ENCODE measurements around the gene CRTAC1. TPM values are rescaled to one million over a fixed set of nuclear protein-coding genes. Genes with fewer than 3 reads are reported as not detected.

The CRTAC1 gene
- total and polyA plus RNA-seq, 9 of the 15 experiments (the other 6 are each of a cell fraction or from before 2014, with no cell fraction given) = not detected

DNA sequence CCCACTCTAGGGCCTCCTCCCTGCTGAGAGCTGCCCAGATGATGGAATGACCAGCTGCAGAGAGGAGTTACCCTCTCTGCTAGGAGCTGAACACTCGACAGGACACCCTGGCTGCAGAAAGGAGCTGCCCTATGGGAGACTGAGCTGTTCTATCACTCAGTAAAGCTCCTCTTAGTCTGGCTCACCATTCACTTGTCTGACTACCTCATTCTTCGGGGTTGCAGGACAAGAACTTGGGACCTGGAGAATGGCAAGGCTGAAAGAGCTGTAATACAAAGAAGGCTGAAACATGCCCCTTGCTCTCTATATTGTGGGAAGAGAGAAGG is 30.5 kb downstream of the CRTAC1 start:
- 0% methylated on average over 2 of the region's 2 CpGs for WGBS (ENCODE audit: insufficient coverage, low coverage, missing lambda C conversion rate)
- no peaks in the 10 kb centered on the region for H3K4me1 ChIP-seq (replicated peaks in 1 of 2; ENCODE audit: control insufficient read depth in 2 of 2, insufficient read depth in 2 of 2, low read length in 2 of 2)
- FAIRE-seq (no peak), DNase-seq (ENCODE audit: extremely low read depth in 1 of 4, low spot score in 3 of 4) (no peak), ATAC-seq (no peak)
- in situ Hi-C loops (cut with MboI) = loop anchor here (10.0 kb wide), 1 partner anchor 1655 kb away; no protein-coding TSS in a partner anchor
- no peaks in the 10 kb centered on the region for H3K79me2 ChIP-seq (ENCODE audit: control insufficient read depth, insufficient read depth, low read length)
- BruUV-seq (replicated peaks) = no TSS peak
- CTCF ChIA-PET (ENCODE audit: low intra/inter-chr PET ratio) = no interaction called here
- no peaks in the 10 kb centered on the region for H3K9me1 ChIP-seq (ENCODE audit: control insufficient read depth, insufficient read depth, low read length)
- H3K36me3 ChIP-seq (ENCODE audit: control insufficient read depth, insufficient read depth, low read length) = no peaks in the 10 kb centered on the region
- intact Hi-C loops (cut with micrococcal nuclease) = no loop called here
- no peaks in the 10 kb centered on the region for H3K9me3 ChIP-seq (replicated peaks; ENCODE audit: control insufficient read depth, insufficient read depth, low read depth, low read length)
- H4K20me1 ChIP-seq (replicated peaks; ENCODE audit: control insufficient read depth, insufficient read depth, low read length) = no peaks in the 10 kb centered on the region
- no peak overlapping the region for H2AFZ ChIP-seq (ENCODE audit: low read depth, low read length)
- no peak overlapping the region for H3K4me2 ChIP-seq (ENCODE audit: insufficient read depth, low read length)
- H3K9ac ChIP-seq (ENCODE audit: insufficient read depth in 1 of 2, low read depth in 2 of 2, low read length in 2 of 2) = no peak overlapping the region
- H3K27me3 ChIP-seq (ENCODE audit: control insufficient read depth in 2 of 2, insufficient read depth in 2 of 2, low read length in 2 of 2) = peaks cover 0 to 8% of the 10 kb centered on the region in 2 experiments; a peak in 2 of 5 replicates
- H3K27ac ChIP-seq (ENCODE audit: extremely low read depth, low read depth, low read length) = no peak overlapping the region
- no peak overlapping the region for H3K4me3 ChIP-seq
- POLR2A ChIA-PET = interaction anchor here (0.6 kb wide), 1 partner anchor 24 kb away, joined by 3 read pairs; no protein-coding TSS in a partner anchor
- TF ChIP-seq ELF4 (CRISPR knock-in tag; IDR thresholded peaks at IDR 0.05) (no peak), NCOA1 (IDR thresholded peaks at IDR 0.05; ENCODE audit: low read depth) (no peak), NR2C2 (CRISPR knock-in tag; IDR thresholded peaks at IDR 0.05) (no peak), NR2C2 (tag; IDR thresholded peaks at IDR 0.05) (no peak), SNIP1 (IDR thresholded peaks at IDR 0.05; ENCODE audit: low read depth) (no peak), ETS2 (tag; IDR thresholded peaks at IDR 0.05; ENCODE audit: borderline replicate concordance, poor library complexity, severe bottlenecking) (no peak), FUS (optimal IDR thresholded peaks at IDR 0.05; ENCODE audit: low read depth, low read length) (no peak), MTA2 (IDR thresholded peaks at IDR 0.05; ENCODE audit: low read depth) (no peak)
- TF ChIP-seq, protein P1, sequence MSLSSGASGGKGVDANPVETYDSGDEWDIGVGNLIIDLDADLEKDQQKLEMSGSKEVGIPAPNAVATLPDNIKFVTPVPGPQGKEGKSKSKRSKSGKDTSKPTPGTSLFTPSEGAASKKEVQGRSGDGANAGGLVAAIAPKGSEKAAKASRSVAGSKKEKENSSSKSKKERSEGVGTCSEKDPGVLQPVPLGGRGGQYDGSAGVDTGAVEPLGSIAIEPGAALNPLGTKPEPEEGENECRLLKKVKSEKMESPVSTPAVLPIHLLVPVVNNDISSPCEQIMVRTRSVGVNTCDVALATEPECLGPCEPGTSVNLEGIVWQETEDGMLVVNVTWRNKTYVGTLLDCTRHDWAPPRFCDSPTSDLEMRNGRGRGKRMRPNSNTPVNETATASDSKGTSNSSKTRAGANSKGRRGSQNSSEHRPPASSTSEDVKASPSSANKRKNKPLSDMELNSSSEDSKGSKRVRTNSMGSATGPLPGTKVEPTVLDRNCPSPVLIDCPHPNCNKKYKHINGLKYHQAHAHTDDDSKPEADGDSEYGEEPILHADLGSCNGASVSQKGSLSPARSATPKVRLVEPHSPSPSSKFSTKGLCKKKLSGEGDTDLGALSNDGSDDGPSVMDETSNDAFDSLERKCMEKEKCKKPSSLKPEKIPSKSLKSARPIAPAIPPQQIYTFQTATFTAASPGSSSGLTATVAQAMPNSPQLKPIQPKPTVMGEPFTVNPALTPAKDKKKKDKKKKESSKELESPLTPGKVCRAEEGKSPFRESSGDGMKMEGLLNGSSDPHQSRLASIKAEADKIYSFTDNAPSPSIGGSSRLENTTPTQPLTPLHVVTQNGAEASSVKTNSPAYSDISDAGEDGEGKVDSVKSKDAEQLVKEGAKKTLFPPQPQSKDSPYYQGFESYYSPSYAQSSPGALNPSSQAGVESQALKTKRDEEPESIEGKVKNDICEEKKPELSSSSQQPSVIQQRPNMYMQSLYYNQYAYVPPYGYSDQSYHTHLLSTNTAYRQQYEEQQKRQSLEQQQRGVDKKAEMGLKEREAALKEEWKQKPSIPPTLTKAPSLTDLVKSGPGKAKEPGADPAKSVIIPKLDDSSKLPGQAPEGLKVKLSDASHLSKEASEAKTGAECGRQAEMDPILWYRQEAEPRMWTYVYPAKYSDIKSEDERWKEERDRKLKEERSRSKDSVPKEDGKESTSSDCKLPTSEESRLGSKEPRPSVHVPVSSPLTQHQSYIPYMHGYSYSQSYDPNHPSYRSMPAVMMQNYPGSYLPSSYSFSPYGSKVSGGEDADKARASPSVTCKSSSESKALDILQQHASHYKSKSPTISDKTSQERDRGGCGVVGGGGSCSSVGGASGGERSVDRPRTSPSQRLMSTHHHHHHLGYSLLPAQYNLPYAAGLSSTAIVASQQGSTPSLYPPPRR (CRISPR knock-in tag; IDR thresholded peaks at IDR 0.05; ENCODE audit: borderline replicate concordance) = no peak
- TF ChIP-seq, protein P2, sequence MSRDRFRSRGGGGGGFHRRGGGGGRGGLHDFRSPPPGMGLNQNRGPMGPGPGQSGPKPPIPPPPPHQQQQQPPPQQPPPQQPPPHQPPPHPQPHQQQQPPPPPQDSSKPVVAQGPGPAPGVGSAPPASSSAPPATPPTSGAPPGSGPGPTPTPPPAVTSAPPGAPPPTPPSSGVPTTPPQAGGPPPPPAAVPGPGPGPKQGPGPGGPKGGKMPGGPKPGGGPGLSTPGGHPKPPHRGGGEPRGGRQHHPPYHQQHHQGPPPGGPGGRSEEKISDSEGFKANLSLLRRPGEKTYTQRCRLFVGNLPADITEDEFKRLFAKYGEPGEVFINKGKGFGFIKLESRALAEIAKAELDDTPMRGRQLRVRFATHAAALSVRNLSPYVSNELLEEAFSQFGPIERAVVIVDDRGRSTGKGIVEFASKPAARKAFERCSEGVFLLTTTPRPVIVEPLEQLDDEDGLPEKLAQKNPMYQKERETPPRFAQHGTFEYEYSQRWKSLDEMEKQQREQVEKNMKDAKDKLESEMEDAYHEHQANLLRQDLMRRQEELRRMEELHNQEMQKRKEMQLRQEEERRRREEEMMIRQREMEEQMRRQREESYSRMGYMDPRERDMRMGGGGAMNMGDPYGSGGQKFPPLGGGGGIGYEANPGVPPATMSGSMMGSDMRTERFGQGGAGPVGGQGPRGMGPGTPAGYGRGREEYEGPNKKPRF (IDR thresholded peaks at IDR 0.05; ENCODE audit: low read depth, low read length) = no peak
- TF ChIP-seq, protein P3, sequence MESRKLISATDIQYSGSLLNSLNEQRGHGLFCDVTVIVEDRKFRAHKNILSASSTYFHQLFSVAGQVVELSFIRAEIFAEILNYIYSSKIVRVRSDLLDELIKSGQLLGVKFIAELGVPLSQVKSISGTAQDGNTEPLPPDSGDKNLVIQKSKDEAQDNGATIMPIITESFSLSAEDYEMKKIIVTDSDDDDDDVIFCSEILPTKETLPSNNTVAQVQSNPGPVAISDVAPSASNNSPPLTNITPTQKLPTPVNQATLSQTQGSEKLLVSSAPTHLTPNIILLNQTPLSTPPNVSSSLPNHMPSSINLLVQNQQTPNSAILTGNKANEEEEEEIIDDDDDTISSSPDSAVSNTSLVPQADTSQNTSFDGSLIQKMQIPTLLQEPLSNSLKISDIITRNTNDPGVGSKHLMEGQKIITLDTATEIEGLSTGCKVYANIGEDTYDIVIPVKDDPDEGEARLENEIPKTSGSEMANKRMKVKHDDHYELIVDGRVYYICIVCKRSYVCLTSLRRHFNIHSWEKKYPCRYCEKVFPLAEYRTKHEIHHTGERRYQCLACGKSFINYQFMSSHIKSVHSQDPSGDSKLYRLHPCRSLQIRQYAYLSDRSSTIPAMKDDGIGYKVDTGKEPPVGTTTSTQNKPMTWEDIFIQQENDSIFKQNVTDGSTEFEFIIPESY (CRISPR knock-in tag; IDR thresholded peaks at IDR 0.05) = no peak
- TF ChIP-seq, protein P4, sequence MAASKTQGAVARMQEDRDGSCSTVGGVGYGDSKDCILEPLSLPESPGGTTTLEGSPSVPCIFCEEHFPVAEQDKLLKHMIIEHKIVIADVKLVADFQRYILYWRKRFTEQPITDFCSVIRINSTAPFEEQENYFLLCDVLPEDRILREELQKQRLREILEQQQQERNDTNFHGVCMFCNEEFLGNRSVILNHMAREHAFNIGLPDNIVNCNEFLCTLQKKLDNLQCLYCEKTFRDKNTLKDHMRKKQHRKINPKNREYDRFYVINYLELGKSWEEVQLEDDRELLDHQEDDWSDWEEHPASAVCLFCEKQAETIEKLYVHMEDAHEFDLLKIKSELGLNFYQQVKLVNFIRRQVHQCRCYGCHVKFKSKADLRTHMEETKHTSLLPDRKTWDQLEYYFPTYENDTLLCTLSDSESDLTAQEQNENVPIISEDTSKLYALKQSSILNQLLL (CRISPR knock-in tag; IDR thresholded peaks at IDR 0.05; ENCODE audit: borderline replicate concordance) = no peak
